T-cell (primary cell): ENCODE results near the gene CAB39. TPM values are rescaled to one million over a fixed set of nuclear protein-coding genes. Genes with fewer than 3 reads are reported as not detected.

Experiments
- ATAC-seq, 4 experiments: fragments of 200-7000 bp in 3 of 4; fragments of 150-1000 bp in 1 of 4; cut with Tn5 transposase; replicated peaks in 1 of 4; 1 replicate in 3 of 4; 2 replicates in 1 of 4; pipeline ENCODE4 v1.10.0; 2021; ENCODE audit warnings: moderate library complexity in 3 of 4, mild to moderate bottlenecking in 2 of 4, moderate number of reproducible peaks in 1 of 4
- CTCF ChIA-PET, 2 donors: fragments of 300-600 bp; sonication (Branson Sonifier 250); formaldehyde crosslinking; loops; one replicate each; lab custom pipeline; 2022; ENCODE audit warnings: antibody characterized with exemption in 2 of 2; lab: Charles Lee
- POLR2A ChIA-PET, 2 donors: fragments of 300-600 bp; sonication (Branson Sonifier 250); formaldehyde crosslinking; loops; one replicate each; lab custom pipeline; 2022; ENCODE audit warnings: antibody characterized with exemption in 2 of 2; lab: Charles Lee
- DNase-seq, 35 experiments: peaks; one replicate each; pipeline versions ENCODE4 v3.0.0 to v3.0.0-alpha.2; 2013 to 2023
- H3K27ac ChIP-seq: one replicate; pipeline ENCODE4 v1.5.1; 2013; ENCODE audit warnings: low read length
- H3K27me3 ChIP-seq, 2 experiments: replicated peaks in 1 of 2; 1 replicate in 1 of 2; 2 replicates in 1 of 2; pipeline versions ENCODE4 v1.6.1 to v1.7.0; 2013; ENCODE audit warnings: low read length in 1 of 2, mixed read lengths in 1 of 2; ENCODE audit not compliant: control insufficient read depth in 2 of 2, insufficient read depth in 2 of 2; ENCODE audit errors: extremely low read depth in 1 of 2
- H3K36me3 ChIP-seq, 2 donors: 1 replicate in 1 of 2; 2 replicates in 1 of 2; pipeline versions ENCODE4 v1.6.1 to v1.7.0; 2013; ENCODE audit warnings: low read length in 1 of 2; ENCODE audit not compliant: control insufficient read depth in 2 of 2, insufficient read depth in 1 of 2; ENCODE audit errors: extremely low read depth in 1 of 2
- H3K4me1 ChIP-seq, 2 experiments: 1 replicate in 1 of 2; 2 replicates in 1 of 2; pipeline versions ENCODE4 v1.6.1 to v1.7.0; 2013; ENCODE audit warnings: low read length in 2 of 2, mixed read lengths in 1 of 2; ENCODE audit not compliant: insufficient read depth in 2 of 2, control insufficient read depth in 1 of 2; ENCODE audit errors: extremely low read depth in 1 of 2
- H3K4me3 ChIP-seq, 2 donors: 1 replicate in 1 of 2; 2 replicates in 1 of 2; pipeline versions ENCODE4 v1.5.1 to v1.7.0; 2013; ENCODE audit warnings: mild to moderate bottlenecking in 2 of 2, low read length in 1 of 2, moderate library complexity in 1 of 2; ENCODE audit not compliant: control insufficient read depth in 1 of 2; ENCODE audit errors: extremely low read depth in 1 of 2
- H3K9me3 ChIP-seq: 2 replicates; pipeline ENCODE4 v1.7.0; 2013
- H3K27ac Mint-ChIP-seq, 2 donors: one replicate each; pipeline ENCODE4 v1.8.0; 2020 to 2021; ENCODE audit warnings: mild to moderate bottlenecking in 2 of 2, mixed read lengths in 2 of 2
- H3K27me3 Mint-ChIP-seq, 2 donors: one replicate each; pipeline ENCODE4 v1.8.0; 2021 to 2022; ENCODE audit warnings: mixed read lengths in 2 of 2
- H3K36me3 Mint-ChIP-seq: one replicate; pipeline ENCODE4 v1.8.0; 2021; ENCODE audit warnings: mixed read lengths
- H3K4me1 Mint-ChIP-seq, 3 donors: one replicate each; pipeline ENCODE4 v1.8.0; 2020 to 2022; ENCODE audit warnings: mixed read lengths in 3 of 3, mild to moderate bottlenecking in 1 of 3
- H3K4me3 Mint-ChIP-seq, 3 donors: one replicate each; pipeline ENCODE4 v1.8.0; 2020 to 2022; ENCODE audit warnings: mild to moderate bottlenecking in 3 of 3, mixed read lengths in 3 of 3, moderate library complexity in 3 of 3
- H3K9me3 Mint-ChIP-seq, 3 donors: one replicate each; pipeline ENCODE4 v1.8.0; 2020 to 2022; ENCODE audit warnings: mixed read lengths in 3 of 3
- WGBS: methylation state at CpG from one replicate; pipeline ENCODE4 v1.1.5; 2013; ENCODE audit warnings: missing lambda C conversion rate; ENCODE audit not compliant: insufficient coverage; 5-methylcytosine and 5-hydroxymethylcytosine counted together
- total RNA-seq, 35 experiments: library from RNA in 6 of 35; stranded (reverse) in 6 of 35; fragments of 120-200 nt in 1 of 35; gene quantifications; one replicate each; pipeline versions ENCODE4 v1.2.1 to v1.2.4 and lab custom pipeline; 2013 to 2026

CAB39 gene
- total RNA-seq, 5 donors from 2014 or later (not counting 1 experiment from before 2014, with no cell fraction given): 91.7 to 102 (median 96.7) TPM

DNA sequence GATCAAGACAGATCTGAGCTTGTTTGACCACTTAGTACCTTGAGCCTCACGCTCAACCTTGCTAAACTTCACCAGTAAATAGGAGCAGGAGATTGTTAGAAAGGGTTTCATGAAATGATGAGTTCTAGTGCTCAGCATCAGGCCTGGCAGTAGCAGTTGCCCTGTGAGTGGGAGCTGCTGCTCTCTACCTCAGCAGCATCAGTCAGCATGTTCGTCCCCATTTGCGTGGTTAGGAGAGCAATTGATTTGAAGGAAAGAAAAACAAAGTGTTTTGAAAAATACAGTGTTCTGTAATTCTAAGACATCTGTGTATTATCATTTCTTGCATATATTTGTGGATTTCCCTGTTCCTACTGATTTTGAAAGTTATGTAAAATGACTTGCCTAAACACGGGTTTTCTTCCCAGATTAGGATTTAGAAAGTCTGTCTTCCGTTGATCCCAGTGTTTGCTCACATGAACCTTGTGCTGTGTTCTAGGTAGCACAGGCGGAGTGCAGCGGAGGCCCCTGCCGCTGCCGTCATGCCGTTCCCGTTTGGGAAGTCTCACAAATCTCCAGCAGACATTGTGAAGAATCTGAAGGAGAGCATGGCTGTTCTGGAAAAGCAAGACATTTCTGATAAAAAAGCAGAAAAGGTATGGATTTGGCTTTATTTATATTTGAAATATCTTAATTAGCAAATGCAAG, 47.0 kb downstream of the CAB39 start:
- DNase-seq (no peak), ATAC-seq (no peak)
- peak overlapping the region; percentile 73 to 75 for H3K27ac Mint-ChIP-seq
- peaks cover 64 to 72% (median 66%) of the 10 kb centered on the region in 3 donors for H3K4me1 Mint-ChIP-seq
- H3K9me3 Mint-ChIP-seq: no peaks in the 10 kb centered on the region
- ChIA-PET CTCF (no interaction called here), POLR2A (interaction anchor here in 1 of 2 donors (0.5 kb wide), 1 partner anchor 35 kb away, joined by 8 read pairs; no protein-coding TSS in a partner anchor)
- H3K36me3 Mint-ChIP-seq: peaks cover 36% of the 10 kb centered on the region
- H3K36me3 ChIP-seq: peaks cover 6 to 33% of the 10 kb centered on the region in 2 donors
- H3K27ac ChIP-seq: no peak overlapping the region
- H3K4me3 Mint-ChIP-seq: peak overlapping the region in 2 of 3 donors; percentile 49 to 59
- H3K4me3 ChIP-seq: no peak overlapping the region
- H3K9me3 ChIP-seq: no peaks in the 10 kb centered on the region
- 91% methylated on average over 2 of the region's 11 CpGs for WGBS
- H3K27me3 ChIP-seq: no peaks in the 10 kb centered on the region
- no peaks in the 10 kb centered on the region for H3K27me3 Mint-ChIP-seq
- peaks cover 12 to 22% of the 10 kb centered on the region in 2 experiments for H3K4me1 ChIP-seq

GRCh38 chr2:230761704-230762103, 49.1 kb downstream of the CAB39 start:
- H3K27ac Mint-ChIP-seq: peak overlapping the region in 1 of 2 donors; percentile 8
- POLR2A ChIA-PET: interaction anchor here in 1 of 2 donors (0.5 kb wide), 1 partner anchor 11 kb away, joined by 7 read pairs; no protein-coding TSS in a partner anchor

GRCh38 chr2:230762317-230762896, 49.8 kb downstream of the CAB39 start:
- H3K36me3 Mint-ChIP-seq: peaks cover 54% of the 10 kb centered on the region
- WGBS: no CpG with 5 or more reads among the region's 4 CpGs
- peaks cover 10 to 12% of the 10 kb centered on the region in 2 experiments for H3K4me1 ChIP-seq
- no peak overlapping the region for H3K4me3 ChIP-seq
- DNase-seq (peak in 30 of 35 experiments; percentile 6 to 53 (median 18)), ATAC-seq (peak; percentile 75 to 90 (median 86))
- H3K9me3 ChIP-seq: no peaks in the 10 kb centered on the region
- CTCF ChIA-PET: interaction anchor here in 1 of 2 donors (0.6 to 1.8 kb wide), 8 partner anchors 16 to 560 kb away, joined by 3 to 10 read pairs (median 3); no protein-coding TSS in a partner anchor
- no peaks in the 10 kb centered on the region for H3K27me3 ChIP-seq
- H3K4me3 Mint-ChIP-seq: no peak overlapping the region
- peaks cover 59 to 70% (median 62%) of the 10 kb centered on the region in 3 donors for H3K4me1 Mint-ChIP-seq
- H3K36me3 ChIP-seq: peaks cover 6 to 50% of the 10 kb centered on the region in 2 donors
- POLR2A ChIA-PET: interaction anchor here in 1 of 2 donors (0.5 to 0.6 kb wide), 2 partner anchors 10 to 48 kb away, joined by 3 to 7 read pairs; no protein-coding TSS in a partner anchor
- H3K27ac Mint-ChIP-seq: no peak overlapping the region
- no peaks in the 10 kb centered on the region for H3K9me3 Mint-ChIP-seq
- H3K27ac ChIP-seq: no peak overlapping the region
- no peaks in the 10 kb centered on the region for H3K27me3 Mint-ChIP-seq

More at GRCh38 chr2:230761704-230762103, 49.1 kb downstream of the CAB39 start:
- Histone ChIP-seq H3K27me3 (no peaks in the 10 kb centered on the region), H3K27ac (no peak overlapping the region), H3K4me3 (no peak overlapping the region), H3K4me1 (peaks cover 10 to 18% of the 10 kb centered on the region in 2 experiments), H3K9me3 (no peaks in the 10 kb centered on the region), H3K36me3 (peaks cover 6 to 43% of the 10 kb centered on the region in 2 donors)
- 98% methylated on average over 8 of the region's 8 CpGs for WGBS
- Mint-ChIP-seq H3K36me3 (peaks cover 47% of the 10 kb centered on the region), H3K9me3 (no peaks in the 10 kb centered on the region), H3K4me1 (peaks cover 59 to 70% (median 62%) of the 10 kb centered on the region in 3 donors), H3K27me3 (no peaks in the 10 kb centered on the region), H3K4me3 (no peak overlapping the region)
- CTCF ChIA-PET: interaction anchor here in 1 of 2 donors (0.7 to 1.8 kb wide), 7 partner anchors 16 to 559 kb away, joined by 3 to 10 read pairs (median 3); no protein-coding TSS in a partner anchor
- ATAC-seq (no peak), DNase-seq (no peak)

GRCh38 chr2:230764346-230764745, 51.7 kb downstream of the CAB39 start:
- Histone ChIP-seq H3K4me1 (no peaks in the 10 kb centered on the region), H3K36me3 (peaks cover 6 to 54% of the 10 kb centered on the region in 2 donors), H3K4me3 (no peak overlapping the region), H3K9me3 (no peaks in the 10 kb centered on the region), H3K27ac (no peak overlapping the region), H3K27me3 (no peaks in the 10 kb centered on the region)
- peaks cover 69% of the 10 kb centered on the region for H3K36me3 Mint-ChIP-seq
- ATAC-seq (no peak), DNase-seq (no peak)
- no peaks in the 10 kb centered on the region for H3K27me3 Mint-ChIP-seq
- WGBS: no CpG with 5 or more reads among the region's 1 CpG
- no peaks in the 10 kb centered on the region for H3K9me3 Mint-ChIP-seq
- CTCF ChIA-PET: interaction anchor here in 1 of 2 donors (0.6 kb wide), 1 partner anchor 697 kb away, joined by 4 read pairs; no protein-coding TSS in a partner anchor
- H3K4me3 Mint-ChIP-seq: no peak overlapping the region
- peaks cover 59 to 70% (median 61%) of the 10 kb centered on the region in 3 donors for H3K4me1 Mint-ChIP-seq
- no peak overlapping the region for H3K27ac Mint-ChIP-seq
- POLR2A ChIA-PET: interaction anchor here in 1 of 2 donors (0.6 kb wide), 1 partner anchor 101 kb away, joined by 10 read pairs; no protein-coding TSS in a partner anchor

DNA sequence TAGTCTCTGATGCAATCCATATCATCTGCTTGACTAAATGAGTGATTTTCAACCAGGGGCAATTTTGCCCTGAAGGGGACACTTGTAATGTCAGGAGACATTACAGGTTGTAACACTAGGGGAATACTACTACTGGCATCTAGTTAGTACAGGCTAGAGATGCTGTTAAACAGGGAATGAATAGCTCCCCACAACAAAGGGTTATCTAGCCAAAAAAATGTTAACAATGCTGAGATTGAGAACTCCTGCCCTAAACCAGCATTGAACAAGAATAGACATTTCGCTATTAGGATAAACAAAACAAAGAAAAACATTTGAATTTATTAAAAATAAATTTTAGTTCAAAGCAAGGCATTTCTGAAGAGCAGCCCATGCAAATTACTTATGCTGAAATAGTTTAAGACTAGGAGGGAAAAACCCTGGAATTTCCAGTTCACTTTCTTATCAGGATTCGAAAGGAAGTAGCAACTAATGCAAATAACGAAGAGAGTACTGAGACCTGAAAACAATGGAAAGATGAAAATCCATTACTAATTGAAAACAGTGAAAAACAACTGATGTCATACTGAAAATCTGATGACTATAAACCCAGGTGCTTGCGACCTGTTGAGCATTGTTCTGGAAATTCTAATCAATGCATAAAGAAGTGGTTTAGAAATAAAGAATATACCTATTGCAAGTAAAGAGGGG, 53.1 kb downstream of the CAB39 start:
- H3K27ac ChIP-seq: no peak overlapping the region
- ATAC-seq (no peak), DNase-seq (no peak)
- no peak overlapping the region for H3K4me3 ChIP-seq
- POLR2A ChIA-PET: interaction anchor here in 1 of 2 donors (0.6 kb wide), 1 partner anchor 8 kb away, joined by 3 read pairs; no protein-coding TSS in a partner anchor
- H3K27me3 ChIP-seq: no peaks in the 10 kb centered on the region
- no peaks in the 10 kb centered on the region for H3K9me3 Mint-ChIP-seq
- H3K4me1 Mint-ChIP-seq: peaks cover 61 to 72% (median 64%) of the 10 kb centered on the region in 3 donors
- no CpG with 5 or more reads among the region's 4 CpGs for WGBS
- no peaks in the 10 kb centered on the region for H3K9me3 ChIP-seq
- H3K4me1 ChIP-seq: peaks cover 2% of the 10 kb centered on the region in 2 experiments
- no peak overlapping the region for H3K4me3 Mint-ChIP-seq
- no peaks in the 10 kb centered on the region for H3K27me3 Mint-ChIP-seq
- H3K36me3 Mint-ChIP-seq: peaks cover 65% of the 10 kb centered on the region
- CTCF ChIA-PET: interaction anchor here in 1 of 2 donors (1.3 kb wide), 1 partner anchor 52 kb away, joined by 6 read pairs; no protein-coding TSS in a partner anchor
- H3K36me3 ChIP-seq: peaks cover 3 to 48% of the 10 kb centered on the region in 2 donors
- peak overlapping the region in 1 of 2 donors; percentile 0 for H3K27ac Mint-ChIP-seq
